MCF 10A (cell line): ENCODE data around the gene TXLNB. TPM values are rescaled to one million over a fixed set of nuclear protein-coding genes. Genes with fewer than 3 reads are reported as not detected.

Source experiments
- BruUV-seq: library from RNA; stranded (reverse); fragments of 400-500 nt; replicated peaks from 2 replicates; lab custom pipeline; 2021; lab: Mats Ljungman, UMichigan
- CTCF ChIA-PET: fragments of 300-600 bp; sonication (Branson Sonifier 250); formaldehyde crosslinking; extraction: SDS; loops from one replicate; lab custom pipeline; 2021; ENCODE audit warnings: antibody characterized with exemption, inconsistent platforms; lab: Yijun Ruan, JAX
- POLR2A ChIA-PET: fragments of 300-600, 350-650 bp; sonication (Branson Sonifier 250); formaldehyde crosslinking; extraction: SDS; loops from one replicate; lab custom pipeline; 2020; ENCODE audit warnings: antibody characterized with exemption, inconsistent platforms; lab: Yijun Ruan, JAX
- DNase-seq: peaks from one replicate; pipeline ENCODE4 v3.0.0-alpha.2; 2018; ENCODE audit not compliant: unreplicated experiment
- H3K27ac Mint-ChIP-seq: one replicate; pipeline ENCODE4 v1.8.0; 2022; ENCODE audit warnings: mild to moderate bottlenecking, low read depth, mixed read lengths; ENCODE audit not compliant: unreplicated experiment
- H3K27me3 Mint-ChIP-seq: one replicate; pipeline ENCODE4 v1.8.0; 2022; ENCODE audit warnings: mixed read lengths; ENCODE audit not compliant: insufficient read depth, unreplicated experiment
- H3K36me3 Mint-ChIP-seq: one replicate; pipeline ENCODE4 v1.8.0; 2022; ENCODE audit warnings: mild to moderate bottlenecking, moderate library complexity, mixed read lengths; ENCODE audit not compliant: insufficient read depth, unreplicated experiment
- H3K4me1 Mint-ChIP-seq: one replicate; pipeline ENCODE4 v1.8.0; 2022; ENCODE audit warnings: mixed read lengths; ENCODE audit not compliant: insufficient read depth, unreplicated experiment
- H3K4me3 Mint-ChIP-seq: one replicate; pipeline ENCODE4 v1.8.0; 2022; ENCODE audit warnings: mild to moderate bottlenecking, moderate library complexity, mixed read lengths; ENCODE audit not compliant: unreplicated experiment
- H3K9me3 Mint-ChIP-seq: one replicate; pipeline ENCODE4 v1.8.0; 2022; ENCODE audit warnings: mixed read lengths; ENCODE audit not compliant: unreplicated experiment
- intact Hi-C: fragments of 100-400 bp; cut with micrococcal nuclease; formaldehyde crosslinking; loops from 2 replicates; pipeline ENCODE4 v1.14.1; 2022
- total RNA-seq: library from RNA; stranded (reverse); gene quantifications from 2 replicates; pipeline ENCODE4 v1.2.3, GENCODE V29; 2022
- TF ChIP-seq, protein P1 (sequence below): fragments of 200-600 bp; IDR thresholded peaks from one replicate; pipeline ENCODE4 v1.8.0; 2022; ENCODE audit warnings: antibody characterized with exemption, mild to moderate bottlenecking; ENCODE audit not compliant: unreplicated experiment

The TXLNB gene
- total RNA-seq, 1 experiment from 2014 or later, result not detected

DNA sequence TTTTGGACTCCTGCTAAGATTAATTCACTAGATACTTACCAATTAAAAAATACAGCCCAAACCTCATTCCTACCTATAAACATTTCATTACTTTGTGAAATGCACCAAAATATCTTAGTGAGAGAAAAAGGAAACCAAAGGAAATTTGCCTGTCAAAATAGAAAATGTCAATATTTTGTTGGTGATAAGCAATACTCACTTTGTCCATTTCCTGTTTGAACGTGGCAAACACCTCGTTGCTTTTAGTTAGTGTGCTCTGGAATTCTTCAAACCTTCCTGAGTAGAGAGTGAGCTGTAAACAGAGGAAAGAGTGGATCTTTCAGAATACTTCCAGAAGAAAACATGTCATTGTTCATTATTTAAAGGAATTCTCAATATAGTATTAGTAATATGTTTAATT is 44.2 kb downstream of the TXLNB start:
- TF ChIP-seq, protein P1, sequence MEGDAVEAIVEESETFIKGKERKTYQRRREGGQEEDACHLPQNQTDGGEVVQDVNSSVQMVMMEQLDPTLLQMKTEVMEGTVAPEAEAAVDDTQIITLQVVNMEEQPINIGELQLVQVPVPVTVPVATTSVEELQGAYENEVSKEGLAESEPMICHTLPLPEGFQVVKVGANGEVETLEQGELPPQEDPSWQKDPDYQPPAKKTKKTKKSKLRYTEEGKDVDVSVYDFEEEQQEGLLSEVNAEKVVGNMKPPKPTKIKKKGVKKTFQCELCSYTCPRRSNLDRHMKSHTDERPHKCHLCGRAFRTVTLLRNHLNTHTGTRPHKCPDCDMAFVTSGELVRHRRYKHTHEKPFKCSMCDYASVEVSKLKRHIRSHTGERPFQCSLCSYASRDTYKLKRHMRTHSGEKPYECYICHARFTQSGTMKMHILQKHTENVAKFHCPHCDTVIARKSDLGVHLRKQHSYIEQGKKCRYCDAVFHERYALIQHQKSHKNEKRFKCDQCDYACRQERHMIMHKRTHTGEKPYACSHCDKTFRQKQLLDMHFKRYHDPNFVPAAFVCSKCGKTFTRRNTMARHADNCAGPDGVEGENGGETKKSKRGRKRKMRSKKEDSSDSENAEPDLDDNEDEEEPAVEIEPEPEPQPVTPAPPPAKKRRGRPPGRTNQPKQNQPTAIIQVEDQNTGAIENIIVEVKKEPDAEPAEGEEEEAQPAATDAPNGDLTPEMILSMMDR, result no peak
- CTCF ChIA-PET, result no interaction called here
- no peak overlapping the region for H3K4me3 Mint-ChIP-seq
- no peaks in the 10 kb centered on the region for H3K27me3 Mint-ChIP-seq
- no peak for DNase-seq
- H3K36me3 Mint-ChIP-seq, result no peaks in the 10 kb centered on the region
- H3K27ac Mint-ChIP-seq, result no peak overlapping the region
- no peaks in the 10 kb centered on the region for H3K4me1 Mint-ChIP-seq
- intact Hi-C loops, result no loop called here
- BruUV-seq, result no TSS peak
- POLR2A ChIA-PET, result no interaction called here
- H3K9me3 Mint-ChIP-seq, result no peaks in the 10 kb centered on the region

DNA sequence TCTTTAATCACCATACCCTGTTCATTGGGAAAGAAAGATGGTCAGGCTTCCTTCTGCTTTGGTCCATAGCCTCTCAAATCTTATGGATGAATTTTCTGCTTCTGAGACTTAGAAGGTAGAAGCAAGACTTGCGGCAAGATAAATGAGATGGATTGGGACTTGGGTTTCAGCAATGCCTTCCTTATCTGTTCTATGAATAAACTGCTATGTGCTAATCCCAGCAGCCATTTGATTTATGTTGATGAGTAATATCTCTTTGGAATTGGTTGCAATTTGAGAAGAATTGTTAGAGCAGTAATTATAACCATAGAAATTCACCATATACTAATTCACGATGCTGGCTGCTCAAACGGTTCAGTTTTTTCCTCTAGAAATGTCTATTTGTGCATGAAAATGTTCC is 48.3 kb downstream of the TXLNB start:
- H3K4me3 Mint-ChIP-seq, result no peak overlapping the region
- no peaks in the 10 kb centered on the region for H3K27me3 Mint-ChIP-seq
- BruUV-seq, result no TSS peak
- CTCF ChIA-PET, result no interaction called here
- intact Hi-C loops, result no loop called here
- no peak for DNase-seq
- H3K27ac Mint-ChIP-seq, result no peak overlapping the region
- H3K36me3 Mint-ChIP-seq, result no peaks in the 10 kb centered on the region
- no peaks in the 10 kb centered on the region for H3K9me3 Mint-ChIP-seq
- peaks cover 7% of the 10 kb centered on the region for H3K4me1 Mint-ChIP-seq
- POLR2A ChIA-PET, result no interaction called here
- TF ChIP-seq, protein P1, result no peak

DNA sequence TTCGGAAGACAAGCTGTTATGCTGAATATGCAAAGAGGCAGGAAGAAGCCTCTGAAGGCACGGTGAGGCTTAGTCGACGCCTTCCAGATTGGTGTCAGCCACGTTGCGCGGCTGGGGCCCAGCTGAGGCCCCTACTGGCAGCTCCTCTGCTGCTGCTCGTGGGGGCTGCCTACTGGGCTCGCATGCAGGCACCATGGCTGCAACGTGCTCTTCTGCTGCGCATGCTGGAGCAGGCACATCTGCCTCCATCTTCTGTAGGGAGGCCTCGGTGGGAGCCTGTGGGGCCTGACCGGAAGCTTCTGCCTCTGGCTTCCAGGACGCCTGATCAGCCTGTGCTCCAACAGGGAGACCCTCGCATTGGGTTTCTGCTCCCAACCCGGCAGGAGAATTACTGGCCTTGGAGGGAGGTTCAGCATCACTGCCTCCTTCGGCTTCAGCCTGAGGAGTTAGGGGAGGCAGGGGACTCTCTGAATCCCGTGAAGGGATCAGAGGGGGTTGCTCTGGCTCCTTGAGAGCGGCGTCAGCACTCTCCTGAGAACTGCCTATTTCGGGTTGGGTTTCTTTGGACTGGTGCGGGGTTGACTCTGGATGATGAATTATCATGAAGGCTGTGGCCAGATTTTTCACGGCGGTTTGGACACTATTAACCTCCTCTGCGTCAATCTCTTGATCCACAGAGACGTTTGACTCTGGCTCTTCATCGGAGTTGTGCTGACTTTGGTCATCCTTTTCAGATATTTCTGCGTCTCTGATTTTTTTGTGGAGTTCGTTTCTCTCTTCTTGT is 49.1 kb downstream of the TXLNB start:
- Mint-ChIP-seq H3K36me3 (no peaks in the 10 kb centered on the region), H3K27me3 (no peaks in the 10 kb centered on the region), H3K27ac (no peak overlapping the region), H3K4me1 (peaks cover 7% of the 10 kb centered on the region), H3K9me3 (no peaks in the 10 kb centered on the region), H3K4me3 (no peak overlapping the region)
- intact Hi-C loops, result no loop called here
- no peak for DNase-seq
- ChIA-PET POLR2A (no interaction called here), CTCF (interaction anchor here (0.6 kb wide), 1 partner anchor 118 kb away, joined by 3 read pairs; no protein-coding TSS in a partner anchor)
- BruUV-seq, result no TSS peak
- TF ChIP-seq, protein P1, result no peak

DNA sequence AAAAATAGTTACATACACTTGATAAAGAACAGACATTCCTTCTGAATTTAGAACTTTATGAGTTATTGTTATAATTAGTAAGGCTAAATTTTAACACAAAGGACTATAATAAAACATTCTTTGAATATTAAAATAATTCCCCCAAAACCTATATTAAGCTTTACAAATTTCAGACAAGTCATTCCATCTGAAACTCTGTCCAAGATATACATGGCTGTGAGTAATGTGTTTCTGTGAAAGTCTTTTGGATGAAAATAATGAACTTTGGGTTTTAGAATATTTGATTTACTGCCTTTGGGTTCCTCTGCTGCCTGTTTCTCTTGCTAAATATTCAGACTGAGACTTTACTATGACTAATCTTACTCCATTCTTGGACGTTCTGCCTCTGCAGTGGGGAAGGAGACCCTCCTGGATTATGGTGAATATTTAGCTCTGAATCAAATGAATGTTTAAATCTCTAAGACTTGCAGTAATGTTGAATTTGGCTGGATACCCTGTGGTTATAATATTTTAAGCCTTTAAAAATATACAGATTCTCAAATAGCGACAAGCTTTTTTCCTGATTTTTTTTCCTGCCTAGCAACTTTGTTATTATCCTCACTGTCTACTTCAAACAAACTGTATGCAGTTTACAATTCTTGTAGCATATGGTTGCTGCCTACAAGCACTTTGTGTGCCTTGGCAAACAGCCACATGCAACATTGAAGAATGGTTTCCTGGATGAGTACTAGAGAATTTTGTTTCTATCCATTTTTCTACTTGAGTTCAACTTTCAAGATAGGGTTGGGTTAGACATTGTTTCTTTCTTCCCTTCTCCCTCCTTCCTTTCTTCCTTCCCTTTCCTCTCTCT is 51.4 kb downstream of the TXLNB start:
- ChIA-PET CTCF (no interaction called here), POLR2A (interaction anchor here (0.6 kb wide), 1 partner anchor 1739 kb away, joined by 4 read pairs; no protein-coding TSS in a partner anchor)
- intact Hi-C loops, result no loop called here
- Mint-ChIP-seq H3K4me1 (peaks cover 7% of the 10 kb centered on the region), H3K27ac (peak overlapping the region; percentile 1), H3K9me3 (no peaks in the 10 kb centered on the region), H3K36me3 (no peaks in the 10 kb centered on the region), H3K4me3 (no peak overlapping the region), H3K27me3 (no peaks in the 10 kb centered on the region)
- DNase-seq, result peak; percentile 66
- TF ChIP-seq, protein P1, result no peak
- no TSS peak for BruUV-seq
